HepG2 (cell line): ENCODE measurements around the gene NFASC.

ENCODE experiments used
- CAMTA2 ChIP-seq: sonication (generic); formaldehyde crosslinking; IDR thresholded peaks from 2 replicates; pipeline ENCODE4 v1.4.0; 2020; ENCODE audit warnings: mild to moderate bottlenecking, missing genetic modification reagents, borderline replicate concordance
- IRF9 ChIP-seq: sonication (generic); formaldehyde crosslinking; IDR thresholded peaks from 2 replicates; pipeline ENCODE4 v1.8.0; 2022; ENCODE audit warnings: missing genetic modification reagents, mild to moderate bottlenecking, borderline replicate concordance
- MYNN ChIP-seq: sonication (generic); formaldehyde crosslinking; IDR thresholded peaks from 2 replicates; pipeline ENCODE4 v1.4.0; 2020; ENCODE audit warnings: mild to moderate bottlenecking, low read depth, missing genetic modification reagents
- NR3C1 ChIP-seq: sonication (generic); formaldehyde crosslinking; IDR thresholded peaks from 2 replicates; pipeline ENCODE4 v1.4.0; 2020; ENCODE audit warnings: missing genetic modification reagents
- POLR2A ChIP-seq, 2 experiments: IDR thresholded peaks; 2 replicates each; pipeline ENCODE4 v1.6.1; 2011; ENCODE audit warnings: low read depth in 2 of 2, low read length in 2 of 2, mild to moderate bottlenecking in 1 of 2, moderate library complexity in 1 of 2; ENCODE audit not compliant: insufficient read depth in 1 of 2
- PRDM15 ChIP-seq: sonication (generic); formaldehyde crosslinking; IDR thresholded peaks from 2 replicates; pipeline ENCODE4 v1.4.0; 2020; ENCODE audit warnings: missing genetic modification reagents
- RBFOX2 ChIP-seq: fragments of 200-400 bp; formaldehyde crosslinking; IDR thresholded peaks from 2 replicates; pipeline ENCODE4 v1.6.1; 2017; ENCODE audit warnings: low read depth, mild to moderate bottlenecking, low read length
- ZSCAN25 ChIP-seq: sonication (generic); formaldehyde crosslinking; IDR thresholded peaks from 2 replicates; pipeline ENCODE4 v1.8.0; 2022; ENCODE audit warnings: mild to moderate bottlenecking, missing genetic modification reagents
- TF ChIP-seq, protein P1 (sequence below): sonication (generic); formaldehyde crosslinking; IDR thresholded peaks from 2 replicates; pipeline ENCODE4 v1.5.0; 2020; ENCODE audit warnings: mild to moderate bottlenecking, missing genetic modification reagents

- no peak for TF ChIP-seq PRDM15 (CRISPR knock-in tag)
- no peak for TF ChIP-seq IRF9 (CRISPR knock-in tag)
- no peak for TF ChIP-seq RBFOX2
- no peak for TF ChIP-seq NR3C1 (CRISPR knock-in tag)
- TF ChIP-seq ZSCAN25 (CRISPR knock-in tag), result no peak
- TF ChIP-seq CAMTA2 (CRISPR knock-in tag), result no peak
- TF ChIP-seq POLR2A (IDR thresholded peaks at IDR 0.05; ENCODE audit: insufficient read depth in 1 of 2, low read depth in 2 of 2, low read length in 2 of 2), result no peak
- TF ChIP-seq, protein P1, sequence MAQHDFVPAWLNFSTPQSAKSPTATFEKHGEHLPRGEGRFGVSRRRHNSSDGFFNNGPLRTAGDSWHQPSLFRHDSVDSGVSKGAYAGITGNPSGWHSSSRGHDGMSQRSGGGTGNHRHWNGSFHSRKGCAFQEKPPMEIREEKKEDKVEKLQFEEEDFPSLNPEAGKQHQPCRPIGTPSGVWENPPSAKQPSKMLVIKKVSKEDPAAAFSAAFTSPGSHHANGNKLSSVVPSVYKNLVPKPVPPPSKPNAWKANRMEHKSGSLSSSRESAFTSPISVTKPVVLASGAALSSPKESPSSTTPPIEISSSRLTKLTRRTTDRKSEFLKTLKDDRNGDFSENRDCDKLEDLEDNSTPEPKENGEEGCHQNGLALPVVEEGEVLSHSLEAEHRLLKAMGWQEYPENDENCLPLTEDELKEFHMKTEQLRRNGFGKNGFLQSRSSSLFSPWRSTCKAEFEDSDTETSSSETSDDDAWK (CRISPR knock-in tag), result no peak
- no peak for TF ChIP-seq MYNN (CRISPR knock-in tag)
These were observed 49.8 kb downstream of the NFASC start for GRCh38 chr1:204920511-204920910.
